Caki2 (cell line): ENCODE results near the gene HYDIN. TPM values are rescaled to one million over a fixed set of nuclear protein-coding genes. Genes with fewer than 3 reads are reported as not detected.
"Not testable (repeated sequence)": the region's sequence is repeated elsewhere in the genome, so short reads cannot be mapped to it uniquely, and the experiment has no call there.

Source experiments
- DNase-seq: peaks from one replicate; pipeline ENCODE4 v3.0.0-alpha.2; 2015; ENCODE audit warnings: low read depth
- in situ Hi-C: cut with HindIII; loops from 2 replicates; pipeline ENCODE4 v1.10.0; 2016; ENCODE audit warnings: low sequenced_read_pairs, low pct_unique_long_range_greater_than_20kb, mixed read lengths
- total RNA-seq: library from RNA; depleted of rRNA; stranded (reverse); fragments of >200 nt; shearing (Covaris generic); gene quantifications from 2 replicates; pipeline ENCODE4 v1.2.3, GENCODE V29; 2014; ENCODE audit warnings: low replicate concordance

Gene HYDIN
- total RNA-seq, 1 experiment from 2014 or later = 0.95 TPM

DNA sequence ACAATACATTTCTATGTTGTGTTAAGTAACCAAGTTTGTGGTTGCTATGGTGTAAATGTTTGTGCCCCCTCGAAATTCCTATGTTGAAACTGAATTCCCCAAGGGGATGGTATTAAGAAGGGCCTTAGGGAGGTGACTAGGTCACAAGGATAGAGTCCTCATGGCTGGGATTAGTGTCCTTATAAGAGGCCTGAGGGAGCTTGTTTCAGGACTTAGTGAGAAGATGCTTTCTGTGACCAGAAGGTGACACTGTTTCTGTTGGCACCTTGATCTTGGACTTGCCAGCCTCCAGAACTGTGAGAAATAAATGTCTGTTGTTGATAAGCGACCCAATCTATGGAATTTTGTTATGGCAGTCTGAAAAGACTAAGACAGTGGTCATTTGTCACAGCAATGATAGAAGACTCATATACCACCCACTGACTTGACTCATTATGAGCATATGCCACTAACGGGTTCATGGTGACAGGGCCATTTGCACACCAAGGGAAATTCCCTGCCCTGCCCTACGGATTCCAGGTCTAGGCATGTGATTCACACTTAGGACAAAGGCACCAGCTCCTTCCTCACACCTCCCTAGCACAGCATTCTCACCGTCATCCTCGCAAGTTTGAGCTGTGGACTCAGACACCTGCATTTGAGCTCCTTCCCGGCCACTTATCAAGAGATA is 290.7 kb downstream of the HYDIN start:
- in situ Hi-C loops = not testable (repeated sequence)

DNA sequence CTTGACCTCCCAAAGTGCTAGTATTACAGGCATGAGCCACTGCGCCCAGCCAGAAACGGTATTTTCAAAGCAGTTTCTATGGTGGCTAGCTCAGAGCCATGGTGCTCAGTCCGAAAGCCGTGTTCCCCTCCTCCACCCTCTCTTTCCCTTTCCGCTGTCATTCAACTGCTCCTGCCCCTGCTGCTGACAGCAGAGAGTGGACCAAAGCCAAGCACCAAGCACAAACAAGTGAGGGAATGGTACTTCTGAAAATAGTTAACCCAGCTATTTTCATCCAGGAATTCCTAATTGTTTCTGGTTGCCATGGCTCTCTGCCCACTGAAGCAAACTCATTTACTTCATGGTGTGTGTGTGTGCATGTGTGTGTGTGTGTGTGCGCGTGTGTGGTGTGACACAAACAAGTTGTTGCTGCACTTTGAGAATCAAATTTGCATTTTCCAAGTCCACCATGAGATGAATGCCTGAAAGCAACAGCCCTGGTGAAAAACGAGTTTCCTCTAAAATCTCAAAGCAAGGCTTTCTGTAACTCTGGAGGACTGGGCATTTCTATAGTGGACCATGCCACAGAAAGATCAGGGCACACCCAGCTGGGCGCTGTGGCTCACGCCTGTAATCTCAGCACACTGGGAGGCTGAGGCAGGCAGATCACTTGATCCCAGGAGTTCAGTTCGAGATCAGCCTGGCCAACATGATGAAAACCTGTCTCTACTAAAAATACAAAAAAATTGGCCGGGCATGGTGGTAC is 293.6 kb downstream of the HYDIN start:
- DNase-seq, in situ Hi-C loops: not testable (repeated sequence)

More for the DNA sequence above, 290.7 kb downstream of the HYDIN start:
- not testable (repeated sequence) for DNase-seq

DNA sequence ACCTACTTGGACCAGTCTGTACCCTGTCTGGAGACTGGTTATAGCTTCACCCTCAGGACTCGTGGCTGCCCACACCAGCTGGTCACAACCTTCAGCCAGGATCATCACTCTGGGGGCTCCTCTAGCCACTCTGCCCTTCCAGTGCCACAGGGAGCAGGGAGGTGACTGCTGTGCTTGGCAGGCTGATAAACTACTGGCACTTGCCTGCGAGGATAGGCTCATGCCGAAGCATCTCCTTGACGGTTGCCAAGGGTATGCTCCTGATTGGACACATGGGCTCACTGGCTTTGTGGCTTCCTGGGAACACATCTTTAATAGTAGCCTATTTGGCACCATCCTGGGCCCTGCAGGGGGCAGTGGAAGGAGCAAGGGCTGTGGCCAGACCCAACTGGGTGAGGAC is 295.2 kb downstream of the HYDIN start:
- DNase-seq, in situ Hi-C loops: not testable (repeated sequence)

DNA sequence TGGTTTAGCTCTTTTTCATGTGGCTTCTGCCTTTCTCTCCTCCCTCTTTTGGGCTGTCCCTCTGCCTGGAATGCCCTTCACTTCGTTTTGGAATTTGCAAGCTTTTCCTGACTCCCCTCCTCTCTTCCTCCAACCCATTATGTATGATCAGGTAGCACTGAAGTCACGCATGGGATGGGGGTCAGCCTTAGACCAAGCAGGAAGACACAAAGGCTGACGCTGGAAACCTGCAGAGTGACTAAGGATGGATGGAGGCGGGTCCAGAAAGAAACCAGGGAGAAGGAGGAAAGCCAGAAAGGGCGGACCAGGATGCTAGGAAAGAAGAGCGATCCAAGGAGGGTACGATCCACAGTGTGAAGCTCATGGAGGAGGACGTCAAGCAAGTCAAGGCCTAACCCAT is 296.8 kb downstream of the HYDIN start:
- DNase-seq, in situ Hi-C loops: not testable (repeated sequence)

DNA sequence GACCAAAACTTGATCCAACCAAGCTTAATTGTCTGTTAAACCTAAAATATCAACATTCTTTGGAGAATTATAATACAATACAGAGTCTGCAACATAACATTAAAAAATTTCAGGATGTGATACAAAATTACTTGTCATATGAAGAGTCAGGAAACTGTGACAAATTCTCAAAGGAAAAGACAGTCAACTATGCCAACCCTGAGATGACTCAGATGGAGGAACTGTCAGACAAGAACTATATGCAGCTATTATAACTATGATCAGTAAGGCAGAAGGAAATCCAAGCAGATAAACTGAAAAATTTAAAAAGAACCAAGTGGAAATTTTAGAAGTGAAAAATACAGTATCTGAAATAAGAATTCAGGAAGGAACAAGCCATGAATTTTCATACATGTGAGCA is 299.8 kb downstream of the HYDIN start:
- DNase-seq, in situ Hi-C loops: not testable (repeated sequence)

DNA sequence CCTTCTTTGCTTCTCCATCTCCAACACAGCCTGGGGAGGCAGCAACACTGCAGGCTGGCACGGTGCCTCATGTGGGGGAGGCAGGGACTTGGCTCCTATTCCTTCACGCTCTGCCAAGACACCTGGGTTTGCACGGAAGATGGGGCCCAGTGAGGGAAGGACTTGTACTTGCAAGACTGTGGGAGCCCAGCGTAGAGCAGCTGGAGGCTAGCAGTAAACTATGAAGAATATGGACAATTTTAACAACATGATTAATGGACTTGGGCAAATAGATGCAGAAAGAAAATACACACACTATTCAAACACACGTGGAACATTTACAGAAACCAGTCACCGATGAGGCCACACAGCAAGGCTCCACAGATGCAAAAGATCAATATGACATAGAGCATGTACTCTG is 308.4 kb downstream of the HYDIN start:
- in situ Hi-C loops = not testable (repeated sequence)

DNA sequence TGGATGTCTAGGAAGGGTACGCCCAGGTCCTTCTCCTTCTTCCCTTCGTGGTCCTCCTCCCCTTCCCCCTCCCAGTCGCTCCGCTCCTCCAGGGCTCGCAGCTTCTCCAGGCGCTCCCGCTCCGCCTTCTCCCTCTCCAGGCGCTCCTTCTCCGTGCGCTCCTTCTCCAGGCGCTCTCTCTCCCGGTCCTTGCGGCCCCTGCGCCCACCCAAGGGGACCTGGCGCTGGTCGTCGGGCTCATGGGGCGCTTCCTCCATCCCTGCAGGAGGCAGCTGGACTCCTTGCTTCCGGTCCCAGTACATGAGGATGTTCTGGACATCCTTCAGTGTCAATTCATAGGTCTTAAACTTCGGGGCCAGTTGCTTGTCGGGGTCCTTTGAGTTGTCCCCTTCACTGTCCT is 309.9 kb downstream of the HYDIN start:
- in situ Hi-C loops, DNase-seq: not testable (repeated sequence)

More for the DNA sequence above, 308.4 kb downstream of the HYDIN start:
- DNase-seq = not testable (repeated sequence)

DNA sequence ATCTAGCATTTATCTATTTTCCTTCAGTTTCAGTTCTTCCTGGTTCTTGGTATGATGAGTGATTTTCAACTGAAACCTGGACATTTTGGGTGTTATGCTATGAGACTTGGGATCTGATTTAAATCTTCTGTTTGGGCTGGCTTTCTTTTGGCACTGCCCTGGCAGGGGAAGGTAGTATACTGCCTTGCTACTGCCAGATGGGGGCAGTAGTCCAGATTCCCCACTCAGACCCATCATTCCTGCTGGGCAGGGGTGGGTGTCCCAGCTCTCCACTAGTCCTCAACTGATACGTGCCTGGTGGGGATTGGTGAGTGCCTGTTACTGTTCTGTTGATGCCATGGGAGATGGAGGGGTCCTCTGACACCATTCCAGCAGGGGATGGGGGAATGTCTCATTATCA is 342.3 kb downstream of the HYDIN start:
- DNase-seq, in situ Hi-C loops: not testable (repeated sequence)

DNA sequence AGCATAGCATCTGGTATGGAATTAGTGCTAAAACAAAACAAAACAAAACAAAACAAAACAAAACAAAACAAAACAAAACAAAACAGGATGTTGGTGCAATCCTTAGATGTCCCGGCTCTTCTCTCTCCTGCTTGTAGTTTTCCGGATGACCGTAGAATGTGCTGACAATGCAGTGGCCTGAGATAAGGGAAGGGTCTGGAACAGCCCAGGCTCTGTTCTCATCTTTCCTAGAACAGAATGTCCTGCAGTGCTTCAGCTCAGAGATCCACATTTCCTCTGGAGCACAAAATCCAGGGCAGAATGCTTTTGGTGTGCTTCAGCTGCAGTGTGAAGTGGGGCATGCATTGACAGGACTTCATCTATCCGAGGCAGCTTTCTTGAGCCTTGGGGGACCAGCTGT is 345.9 kb downstream of the HYDIN start:
- in situ Hi-C loops = not testable (repeated sequence)

DNA sequence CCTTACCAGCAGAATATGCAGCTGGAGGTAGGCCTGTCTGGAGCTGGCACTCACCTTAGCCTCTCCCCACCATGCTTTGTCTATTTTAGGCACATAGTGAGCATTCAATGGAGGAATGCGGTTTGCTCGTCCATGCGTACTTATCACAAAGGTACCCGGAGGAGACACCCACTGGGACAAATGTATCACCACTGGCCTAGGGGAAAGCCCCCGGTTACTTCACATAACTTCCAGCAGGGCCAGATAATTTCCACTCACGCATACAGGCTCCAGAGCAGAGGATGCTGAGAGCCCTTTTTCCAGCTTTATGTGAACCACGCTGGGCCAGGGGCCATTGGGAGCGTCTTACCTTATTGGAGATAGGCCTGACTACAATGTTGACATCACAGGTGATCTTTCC is 348.2 kb downstream of the HYDIN start:
- in situ Hi-C loops, DNase-seq: not testable (repeated sequence)

More for the DNA sequence above, 345.9 kb downstream of the HYDIN start:
- DNase-seq = not testable (repeated sequence)

DNA sequence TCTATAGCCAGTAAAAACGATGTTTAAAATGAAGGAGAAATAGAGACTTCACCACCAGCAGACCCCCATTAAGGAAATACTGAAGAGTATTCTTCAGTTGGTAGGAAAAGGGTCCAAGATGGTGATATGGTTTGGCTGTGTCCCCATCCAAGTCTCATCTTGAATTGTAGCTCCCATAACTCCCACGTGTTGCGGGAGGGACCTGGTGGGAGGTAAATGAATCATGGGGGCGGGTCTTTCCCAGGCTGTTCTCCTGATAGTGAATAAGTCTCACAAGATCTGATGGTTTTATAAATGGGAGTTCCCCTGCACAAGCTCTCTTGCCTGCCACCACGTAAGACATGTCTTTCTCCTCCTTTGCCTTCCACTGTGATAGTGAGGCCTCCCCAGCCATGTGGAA is 352.6 kb downstream of the HYDIN start:
- in situ Hi-C loops, DNase-seq: not testable (repeated sequence)

DNA sequence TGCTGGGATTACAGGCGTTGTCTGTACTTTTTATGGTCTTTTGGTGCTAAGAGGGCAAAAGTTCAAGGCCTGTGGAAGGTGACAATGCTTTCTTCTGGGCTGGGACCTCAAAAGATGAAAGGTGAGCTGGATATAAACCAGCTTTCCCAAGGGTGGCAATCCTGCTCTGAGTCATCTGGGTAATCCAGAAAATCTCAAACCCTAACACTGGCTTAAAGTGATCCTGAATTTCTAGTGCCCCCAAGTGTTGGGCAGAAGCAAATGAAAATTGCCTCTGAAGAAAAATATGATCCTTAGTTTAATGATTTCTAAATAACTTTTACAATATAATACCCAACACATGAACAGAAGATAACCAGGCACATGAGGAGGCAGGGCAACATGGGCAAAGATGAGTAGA is 354.1 kb downstream of the HYDIN start:
- DNase-seq, in situ Hi-C loops: not testable (repeated sequence)

DNA sequence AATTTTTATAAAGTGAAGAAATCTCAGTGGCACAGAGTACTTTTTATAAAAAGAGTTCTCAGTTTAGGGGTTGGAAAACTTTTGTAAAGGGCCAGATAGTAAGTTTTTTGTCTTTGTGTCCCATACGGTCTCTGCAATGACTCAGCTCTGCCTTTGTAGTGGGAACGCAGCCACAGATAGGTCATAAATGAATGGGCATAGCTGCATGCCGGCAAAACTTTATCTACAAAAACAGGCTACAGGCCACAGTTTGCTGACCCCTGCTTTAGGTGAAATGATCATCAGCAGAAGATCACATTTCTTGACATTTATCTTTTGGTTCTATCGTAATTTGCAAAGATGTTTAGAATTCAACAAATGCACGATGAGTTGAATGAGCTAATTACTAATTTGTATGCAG is 365.8 kb downstream of the HYDIN start:
- DNase-seq, in situ Hi-C loops: not testable (repeated sequence)

DNA sequence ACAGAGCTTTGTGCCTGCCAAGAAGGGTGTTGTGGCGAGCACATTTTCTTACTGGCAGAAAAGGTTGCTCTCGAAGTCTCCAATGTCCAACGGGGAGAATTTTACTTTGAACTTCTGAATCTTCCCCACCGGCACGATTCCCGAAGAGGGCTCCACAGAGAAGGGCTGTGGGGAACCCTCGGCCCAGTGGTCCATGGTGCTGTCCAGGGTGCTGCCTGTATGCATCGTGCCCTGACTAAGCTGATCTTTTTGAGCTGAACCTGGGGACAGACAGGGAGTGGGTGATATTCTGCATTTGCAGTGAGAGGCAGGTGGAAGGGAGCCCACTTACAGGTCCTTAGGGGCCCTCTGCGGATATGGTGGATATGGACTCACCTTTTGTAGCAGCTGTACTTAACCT is 368.5 kb downstream of the HYDIN start:
- DNase-seq, in situ Hi-C loops: not testable (repeated sequence)

DNA sequence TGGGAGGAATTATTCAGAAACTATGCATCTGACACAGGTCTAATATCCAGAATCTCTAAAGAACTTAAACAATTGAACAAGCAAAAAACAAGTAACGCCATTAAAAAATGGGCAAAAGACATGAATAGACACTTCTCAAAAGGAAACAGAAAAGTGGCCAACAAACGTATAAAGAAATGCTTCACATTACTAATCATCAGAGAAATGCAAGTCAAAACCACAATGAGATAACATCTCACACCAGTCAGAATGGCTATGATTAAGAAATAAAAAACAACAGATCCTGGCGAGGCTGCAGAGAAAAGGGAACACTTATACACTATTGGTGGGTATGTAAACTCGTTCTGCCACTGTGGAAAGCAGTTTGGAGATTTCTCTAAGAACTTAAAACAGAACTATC is 379.2 kb downstream of the HYDIN start:
- in situ Hi-C loops, DNase-seq: not testable (repeated sequence)

DNA sequence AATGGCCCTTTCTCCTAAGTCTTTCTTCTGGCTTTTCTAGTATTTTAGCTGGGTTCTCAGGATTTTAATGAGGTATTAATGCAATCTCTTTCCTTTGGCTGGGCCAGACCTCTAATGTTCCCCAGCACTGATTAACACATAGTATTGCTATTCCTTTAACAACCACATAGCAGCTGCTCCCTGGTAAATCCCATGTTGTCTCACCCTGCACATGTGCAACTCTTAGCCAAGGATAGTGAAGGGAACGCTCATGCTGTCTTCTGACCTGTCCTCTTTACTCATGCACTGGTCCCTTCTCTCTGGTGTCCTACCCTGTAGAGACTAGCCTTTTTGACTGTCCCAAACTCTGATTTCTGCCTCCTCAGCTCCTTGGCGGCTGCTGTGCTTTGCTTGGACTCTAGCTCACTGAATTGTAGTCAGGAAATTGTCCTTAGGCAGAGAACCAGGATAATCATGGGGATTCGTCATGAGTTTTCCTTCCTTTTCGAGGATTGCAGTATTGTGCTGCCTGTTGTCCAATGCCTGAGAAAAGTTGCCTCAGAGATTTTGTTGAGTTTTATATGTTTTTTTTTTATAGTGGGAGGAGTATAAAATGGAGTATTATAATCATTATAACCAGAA is 406.9 kb downstream of the HYDIN start:
- in situ Hi-C loops, DNase-seq: not testable (repeated sequence)

DNA sequence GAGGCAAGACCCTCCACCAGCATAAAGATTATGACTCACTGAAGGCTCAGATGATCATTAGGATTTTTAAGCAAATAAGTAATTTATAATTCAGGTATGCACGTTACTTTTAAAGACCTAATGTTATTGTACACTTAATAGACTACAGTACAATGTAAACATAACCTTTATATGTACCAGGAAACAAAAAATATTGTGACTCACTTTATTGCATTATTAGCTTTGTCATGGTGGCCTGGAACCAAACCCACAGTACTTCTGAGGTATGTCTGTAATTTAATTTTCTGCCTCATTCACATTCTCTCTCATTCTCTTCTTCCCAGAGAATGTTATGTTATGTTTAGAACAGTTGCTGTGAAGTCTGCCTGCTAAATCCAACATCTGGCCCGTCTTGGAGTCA is 407.8 kb downstream of the HYDIN start:
- DNase-seq, in situ Hi-C loops: not testable (repeated sequence)

DNA sequence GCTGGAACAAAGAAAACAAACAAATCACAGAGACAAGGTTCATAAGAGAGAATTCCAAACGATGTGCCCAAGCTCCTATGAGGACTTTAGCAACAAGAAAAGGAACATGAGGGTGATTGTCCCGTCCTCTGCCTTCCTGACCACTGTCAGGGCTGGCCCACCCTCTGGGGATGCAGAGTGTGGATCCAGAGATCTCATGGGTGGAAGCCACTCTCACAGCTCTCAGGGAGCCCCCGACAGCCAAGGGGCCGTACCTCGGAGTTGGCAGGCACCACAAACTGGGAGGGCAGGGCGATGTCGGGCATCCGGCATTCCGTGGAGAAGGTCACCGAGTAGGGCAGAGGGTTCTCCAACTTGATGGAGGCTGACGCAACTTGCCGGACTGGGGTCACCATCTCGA is 412.4 kb downstream of the HYDIN start:
- in situ Hi-C loops, DNase-seq: not testable (repeated sequence)
